ENCODE data around the gene ZSCAN10. TPM values are rescaled to one million over a fixed set of nuclear protein-coding genes. Genes with fewer than 3 reads are reported as not detected.

The ZSCAN10 gene
- total RNA-seq, 1 donor from 2014 or later = 0.74 TPM

- Mint-ChIP-seq H3K4me1 (ENCODE audit: low read depth, unreplicated experiment) (peaks cover 14% of the 10 kb centered on the region), H3K9me3 (ENCODE audit: unreplicated experiment) (peaks cover 7% of the 10 kb centered on the region), H3K36me3 (ENCODE audit: unreplicated experiment) (no peaks in the 10 kb centered on the region), H3K4me3 (ENCODE audit: unreplicated experiment) (no peak overlapping the region), H3K27ac (ENCODE audit: unreplicated experiment) (no peak overlapping the region), H3K27me3 (ENCODE audit: unreplicated experiment) (peaks cover 11% of the 10 kb centered on the region)
- DNase-seq = no peak
- no peak for TF ChIP-seq CTCF (IDR thresholded peaks at IDR 0.05; ENCODE audit: partially characterized antibody, unreplicated experiment)
These were observed 4.6 kb downstream of the ZSCAN10 start for GRCh38 chr16:3094289-3095027.

- Mint-ChIP-seq H3K36me3 (ENCODE audit: unreplicated experiment) (no peaks in the 10 kb centered on the region), H3K4me3 (ENCODE audit: unreplicated experiment) (no peak overlapping the region), H3K4me1 (ENCODE audit: low read depth, unreplicated experiment) (peaks cover 16% of the 10 kb centered on the region), H3K27ac (ENCODE audit: unreplicated experiment) (no peak overlapping the region), H3K9me3 (ENCODE audit: unreplicated experiment) (peaks cover 12% of the 10 kb centered on the region), H3K27me3 (ENCODE audit: unreplicated experiment) (peaks cover 4% of the 10 kb centered on the region)
- no peak for TF ChIP-seq CTCF (IDR thresholded peaks at IDR 0.05; ENCODE audit: partially characterized antibody, unreplicated experiment)
- DNase-seq = no peak
These were observed 6.6 kb downstream of the ZSCAN10 start for GRCh38 chr16:3092501-3092941.

- H3K27ac Mint-ChIP-seq (ENCODE audit: unreplicated experiment) = no peak overlapping the region
- no peaks in the 10 kb centered on the region for H3K36me3 Mint-ChIP-seq (ENCODE audit: unreplicated experiment)
- peaks cover 10% of the 10 kb centered on the region for H3K9me3 Mint-ChIP-seq (ENCODE audit: unreplicated experiment)
- DNase-seq = no peak
- no peak overlapping the region for H3K4me3 Mint-ChIP-seq (ENCODE audit: unreplicated experiment)
- peaks cover 16% of the 10 kb centered on the region for H3K4me1 Mint-ChIP-seq (ENCODE audit: low read depth, unreplicated experiment)
- TF ChIP-seq CTCF (IDR thresholded peaks at IDR 0.05; ENCODE audit: partially characterized antibody, unreplicated experiment) = no peak
- peaks cover 2% of the 10 kb centered on the region for H3K27me3 Mint-ChIP-seq (ENCODE audit: unreplicated experiment)
These were observed 7.5 kb downstream of the ZSCAN10 start for GRCh38 chr16:3091551-3091950.

- H3K9me3 Mint-ChIP-seq (ENCODE audit: unreplicated experiment) = peaks cover 10% of the 10 kb centered on the region
- peaks cover 16% of the 10 kb centered on the region for H3K4me1 Mint-ChIP-seq (ENCODE audit: low read depth, unreplicated experiment)
- H3K36me3 Mint-ChIP-seq (ENCODE audit: unreplicated experiment) = no peaks in the 10 kb centered on the region
- H3K27me3 Mint-ChIP-seq (ENCODE audit: unreplicated experiment) = peaks cover 2% of the 10 kb centered on the region
- no peak for TF ChIP-seq CTCF (IDR thresholded peaks at IDR 0.05; ENCODE audit: partially characterized antibody, unreplicated experiment)
- H3K4me3 Mint-ChIP-seq (ENCODE audit: unreplicated experiment) = no peak overlapping the region
- no peak overlapping the region for H3K27ac Mint-ChIP-seq (ENCODE audit: unreplicated experiment)
- DNase-seq = no peak
These were observed 9.1 kb downstream of the ZSCAN10 start for GRCh38 chr16:3089717-3090592.
